Thyroid gland (tissue), 4 donors: ENCODE results near the gene PWP1. TPM values are rescaled to one million over a fixed set of nuclear protein-coding genes. Genes with fewer than 3 reads are reported as not detected.
"Not testable (repeated sequence)": the region's sequence is repeated elsewhere in the genome, so short reads cannot be mapped to it uniquely, and the experiment has no call there.

ENCODE experiments used
- DNase-seq, 2 donors: peaks; one replicate each; pipeline ENCODE4 v3.0.0-alpha.2; 2019
- H3K27ac ChIP-seq, 3 donors: fragments of 200-600 bp; sonication (generic); 1 replicate in 2 of 3; 2 replicates in 1 of 3; pipeline ENCODE4 v1.5.1; 2016 to 2019; ENCODE audit warnings: mild to moderate bottlenecking in 1 of 3, moderate library complexity in 1 of 3
- H3K27me3 ChIP-seq: fragments of 200-600 bp; sonication (generic); one replicate; pipeline ENCODE4 v1.5.1; 2019
- H3K36me3 ChIP-seq, 2 donors: fragments of 200-600 bp; sonication (generic); one replicate each; pipeline ENCODE4 v1.5.1; 2016 to 2019
- H3K4me1 ChIP-seq, 2 donors: fragments of 200-600 bp; sonication (generic); one replicate each; pipeline ENCODE4 v1.5.1; 2017 to 2019
- H3K4me3 ChIP-seq, 3 donors: fragments of 200-600 bp; sonication (generic); replicated peaks in 1 of 3; 1 replicate in 2 of 3; 2 replicates in 1 of 3; pipeline ENCODE4 v1.5.1; 2016; ENCODE audit warnings: mild to moderate bottlenecking in 1 of 3
- H3K9me3 ChIP-seq: fragments of 200-600 bp; sonication (generic); one replicate; pipeline ENCODE4 v1.5.1; 2017
- CTCF ChIP-seq, 6 experiments: fragments of 200-600 bp in 3 of 6; fragments of 450-650 bp in 3 of 6; sonication (generic) in 3 of 6; IDR thresholded peaks; one replicate each; pipeline ENCODE4 v1.5.1; 2016 to 2019; ENCODE audit warnings: antibody characterized with exemption in 6 of 6, mild to moderate bottlenecking in 2 of 6, inconsistent platforms in 1 of 6, moderate library complexity in 1 of 6
- POLR2A ChIP-seq, 2 donors: fragments of 450-650 bp; IDR thresholded peaks; one replicate each; pipeline ENCODE4 v1.6.1; 2017; ENCODE audit warnings: antibody characterized with exemption in 2 of 2, mild to moderate bottlenecking in 2 of 2, moderate library complexity in 1 of 2
- WGBS, 2 donors: methylation state at CpG; one replicate each; pipeline ENCODE4 v1.1.5; 2017; 5-methylcytosine and 5-hydroxymethylcytosine counted together
- intact Hi-C: fragments of 100-400 bp; cut with DNase I; formaldehyde crosslinking; loops from one replicate; pipeline ENCODE4 v1.15.1; 2023
- total RNA-seq, 4 donors: library from RNA; depleted of rRNA; stranded (reverse); fragments of >200 nt; gene quantifications; one replicate each; pipeline ENCODE4 v1.2.3, GENCODE V29; 2016

The PWP1 gene
- total RNA-seq, 4 donors from 2014 or later: 73.4 to 90.3 (median 89.3) TPM

DNA sequence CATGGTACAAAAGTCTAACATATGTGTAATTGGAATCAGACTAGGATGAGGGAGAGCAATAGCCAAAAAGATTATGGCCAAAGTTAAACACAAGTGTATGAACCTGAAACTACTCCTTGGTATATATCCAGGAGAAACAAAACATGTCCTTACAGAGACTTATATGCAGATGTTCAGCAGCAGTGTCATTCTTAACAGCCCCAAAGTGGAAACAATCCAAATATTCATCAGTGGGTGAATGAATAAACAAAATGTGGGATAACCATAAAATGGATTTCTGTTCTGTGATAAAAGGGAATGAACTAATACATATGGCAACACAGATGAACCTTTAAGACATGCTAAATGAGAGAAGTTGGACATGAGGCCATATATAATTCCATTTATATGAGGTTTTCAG is 30.2 kb downstream of the PWP1 start:
- Histone ChIP-seq H3K27me3 (no peaks in the 10 kb centered on the region), H3K9me3 (no peaks in the 10 kb centered on the region), H3K27ac (no peak overlapping the region), H3K36me3 (peaks cover 24 to 49% of the 10 kb centered on the region in 2 donors), H3K4me1 (no peaks in the 10 kb centered on the region), H3K4me3 (no peak overlapping the region)
- DNase-seq: no peak
- TF ChIP-seq POLR2A (IDR thresholded peaks at IDR 0.05) (no peak), CTCF (IDR thresholded peaks at IDR 0.05) (no peak)
- intact Hi-C loops: no loop called here

DNA sequence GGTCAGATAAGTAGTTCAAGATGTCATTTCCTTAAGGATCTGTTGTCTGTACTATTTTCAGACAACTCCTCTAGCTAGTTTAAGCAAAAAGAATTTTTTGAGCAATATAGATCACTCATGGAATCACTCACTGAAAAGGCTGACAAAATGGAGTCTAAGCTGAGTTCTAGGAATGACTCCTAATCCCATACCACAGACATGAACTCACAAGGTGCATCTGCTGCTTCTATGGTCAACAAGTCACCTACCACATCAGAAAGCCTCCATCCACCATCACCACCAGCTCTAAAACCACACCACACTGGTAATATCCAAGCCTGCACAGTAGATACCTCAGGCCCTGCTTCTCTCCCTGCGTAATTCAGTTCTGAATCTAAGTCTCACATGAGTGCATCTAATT is 33.0 kb downstream of the PWP1 start:
- DNase-seq: no peak
- H3K36me3 ChIP-seq: peaks cover 8 to 22% of the 10 kb centered on the region in 2 donors
- intact Hi-C loops: no loop called here
- no peaks in the 10 kb centered on the region for H3K27me3 ChIP-seq
- whole genome bisulfite sequencing, 2 donors: 100% methylated on average over 1 of the region's 1 CpG
- H3K27ac ChIP-seq: no peak overlapping the region
- no peak overlapping the region for H3K4me3 ChIP-seq
- H3K4me1 ChIP-seq: no peaks in the 10 kb centered on the region
- TF ChIP-seq CTCF (IDR thresholded peaks at IDR 0.05) (no peak), POLR2A (IDR thresholded peaks at IDR 0.05) (no peak)
- H3K9me3 ChIP-seq: no peaks in the 10 kb centered on the region

DNA sequence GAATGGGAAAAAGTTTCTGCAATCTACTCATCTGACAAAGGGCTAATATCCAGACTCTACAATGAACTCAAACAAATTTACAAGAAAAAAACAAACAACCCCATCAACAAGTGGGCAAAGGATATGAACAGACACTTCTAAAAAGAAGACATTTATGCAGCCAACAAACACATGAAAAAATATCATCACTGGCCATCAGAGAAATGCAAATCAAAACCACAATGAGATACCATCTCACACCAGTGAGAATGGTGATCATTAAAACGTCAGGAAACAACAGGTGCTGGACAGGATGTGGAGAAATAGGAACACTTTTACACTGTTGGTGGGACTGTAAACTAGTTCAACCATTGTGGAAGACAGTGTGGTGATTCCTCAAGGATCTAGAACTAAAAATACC is 41.7 kb downstream of the PWP1 start:
- H3K27me3 ChIP-seq, H3K9me3 ChIP-seq, H3K4me3 ChIP-seq, H3K27ac ChIP-seq, intact Hi-C loops, H3K4me1 ChIP-seq, DNase-seq, H3K36me3 ChIP-seq: not testable (repeated sequence)
- 73 to 77% methylated on average over 1 of the region's 1 CpG for WGBS, 2 donors

DNA sequence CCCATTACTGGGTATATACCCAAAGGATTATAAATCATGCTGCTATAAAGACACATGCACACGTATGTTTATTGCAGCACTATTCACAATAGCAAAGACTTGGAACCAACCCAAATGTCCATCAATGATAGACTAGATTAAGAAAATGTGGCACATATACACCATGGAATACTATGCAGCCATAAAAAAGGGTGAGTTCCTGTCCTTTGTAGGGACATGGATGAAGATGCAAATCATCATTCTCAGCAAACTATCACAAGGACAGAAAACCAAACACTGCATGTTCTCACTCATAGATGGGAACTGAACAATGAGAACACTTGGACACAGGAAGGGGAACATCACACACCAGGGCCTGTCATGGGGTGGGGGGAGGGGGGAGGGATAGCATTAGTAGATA is 42.1 kb downstream of the PWP1 start:
- H3K36me3 ChIP-seq, H3K27ac ChIP-seq, intact Hi-C loops, H3K4me1 ChIP-seq, H3K27me3 ChIP-seq, H3K4me3 ChIP-seq, H3K9me3 ChIP-seq, DNase-seq: not testable (repeated sequence)
- no CpG with 5 or more reads among the region's 1 CpG for WGBS, 2 donors

GRCh38 chr12:107730618-107731341 is 45.2 kb downstream of the PWP1 start:
- H3K4me1 ChIP-seq: no peaks in the 10 kb centered on the region
- DNase-seq: no peak
- no peak overlapping the region for H3K27ac ChIP-seq
- intact Hi-C loops: no loop called here
- H3K4me3 ChIP-seq: no peak overlapping the region
- 72 to 86% methylated on average over 4 of the region's 4 CpGs for WGBS, 2 donors
- H3K36me3 ChIP-seq: peaks cover 12 to 24% of the 10 kb centered on the region in 2 donors
- TF ChIP-seq POLR2A (IDR thresholded peaks at IDR 0.05): no peak
- TF ChIP-seq CTCF (IDR thresholded peaks at IDR 0.05): no peak
- H3K9me3 ChIP-seq: no peaks in the 10 kb centered on the region
- no peaks in the 10 kb centered on the region for H3K27me3 ChIP-seq

- Histone ChIP-seq H3K27me3 (no peaks in the 10 kb centered on the region), H3K27ac (no peak overlapping the region)
- no peak for DNase-seq
These were observed 45.8 kb downstream of the PWP1 start for GRCh38 chr12:107731366-107731765.

More at GRCh38 chr12:107731366-107731765, 45.8 kb downstream of the PWP1 start:
- H3K9me3 ChIP-seq: no peaks in the 10 kb centered on the region
- TF ChIP-seq POLR2A (IDR thresholded peaks at IDR 0.05) (no peak), CTCF (IDR thresholded peaks at IDR 0.05) (no peak)
- H3K4me3 ChIP-seq: no peak overlapping the region
- H3K36me3 ChIP-seq: peaks cover 12 to 24% of the 10 kb centered on the region in 2 donors
- H3K4me1 ChIP-seq: no peaks in the 10 kb centered on the region
- WGBS, 2 donors: 85 to 93% methylated on average over 4 of the region's 4 CpGs
- intact Hi-C loops: no loop called here
